NCI-H82 treated with DMSO at 0.1 percent for 48 hours (cell line): Measurements from ENCODE around the gene BANK1.

ENCODE experiments used
- DNase-seq: peaks from one replicate; lab custom pipeline; 2025; ENCODE audit not compliant: unreplicated experiment; lab: John Stamatoyannopoulos, UW

Gene BANK1

DNA sequence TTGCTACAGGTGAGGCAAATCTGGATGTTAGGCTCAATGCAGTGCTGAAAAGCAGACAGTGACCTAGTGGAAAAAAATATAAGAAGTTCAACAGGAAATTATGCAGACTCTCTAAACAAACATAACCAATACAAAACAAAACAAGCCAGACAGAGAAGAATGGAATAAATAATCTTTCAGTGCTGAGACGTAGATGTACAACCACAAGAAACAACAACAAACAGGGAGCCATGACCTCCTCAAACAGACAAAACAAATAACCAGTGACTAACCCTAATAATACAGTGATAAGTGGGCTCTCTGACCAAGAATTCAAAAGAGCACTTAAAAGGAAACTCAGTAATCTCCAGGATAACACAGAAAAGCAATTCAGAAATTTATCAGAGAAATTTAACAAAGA lies 315.5 kb downstream of the BANK1 start:
- DNase-seq, result no peak

GRCh38 chr4:102114118-102114630 lies 323.6 kb downstream of the BANK1 start:
- no peak for DNase-seq

- no peak for DNase-seq
Observed at GRCh38 chr4:102116121-102116520, 325.6 kb downstream of the BANK1 start.

DNA sequence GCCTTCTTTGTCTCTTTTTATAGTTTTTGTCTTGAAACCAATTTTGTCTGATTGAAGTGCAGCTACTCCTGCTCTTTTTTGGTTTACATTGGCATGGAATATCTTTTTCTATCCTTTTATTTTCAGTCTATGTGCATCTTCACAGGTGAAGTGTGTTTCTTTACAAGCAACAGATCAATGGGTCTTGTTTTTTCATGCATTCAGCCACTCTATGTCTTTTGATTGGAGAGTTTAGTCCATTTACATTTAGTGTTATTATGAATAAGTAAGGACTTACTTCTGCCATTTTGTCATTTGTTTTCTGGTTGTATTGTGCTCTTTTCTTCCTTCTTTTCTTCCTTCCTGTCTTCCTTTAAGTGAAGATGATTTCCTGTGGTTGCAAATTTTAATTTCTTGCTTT lies 330.3 kb downstream of the BANK1 start:
- no peak for DNase-seq
